Stomach (tissue), 4 donors: Measurements from ENCODE around the gene ARPP21.

ENCODE experiments used
- POLR2A ChIP-seq, 4 donors: fragments of 450-650 bp; IDR thresholded peaks; one replicate each; pipeline ENCODE4 v1.6.1; 2016; ENCODE audit warnings: antibody characterized with exemption in 4 of 4, control low read depth in 2 of 4, mild to moderate bottlenecking in 1 of 4, moderate library complexity in 1 of 4
- POLR2AphosphoS5 ChIP-seq, 3 donors: sonication (generic); formaldehyde crosslinking; IDR thresholded peaks; one replicate each; pipeline ENCODE4 v1.6.1; 2016; ENCODE audit warnings: antibody characterized with exemption in 3 of 3
- TF ChIP-seq, protein P1 (sequence below), 7 experiments: fragments of 450-650 bp in 4 of 7; fragments of 200-600 bp in 3 of 7; sonication (generic) in 3 of 7; IDR thresholded peaks; one replicate each; pipeline ENCODE4 v1.5.1; 2016 to 2019; ENCODE audit warnings: antibody characterized with exemption in 7 of 7, control low read depth in 2 of 7, mild to moderate bottlenecking in 1 of 7

DNA sequence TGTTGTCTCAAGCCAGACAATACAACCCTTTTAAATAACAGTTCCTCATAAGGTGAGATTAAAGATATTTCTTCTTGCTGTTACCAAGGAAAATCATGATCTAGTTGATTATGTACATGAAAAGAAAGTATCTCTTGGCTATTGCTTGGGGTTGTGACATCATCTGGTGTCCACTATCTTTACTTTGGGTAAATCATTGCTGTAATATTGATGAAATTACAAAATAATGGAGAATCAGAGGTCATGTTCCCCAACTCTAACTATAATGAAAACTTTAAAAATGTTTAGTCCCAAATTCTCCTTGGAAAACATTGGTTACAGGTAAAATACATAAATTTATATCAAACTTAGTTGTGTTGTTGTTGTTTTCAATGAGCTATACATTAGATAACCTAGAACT is 142.2 kb downstream of the ARPP21 start:
- TF ChIP-seq POLR2AphosphoS5 (IDR thresholded peaks at IDR 0.05) (no peak), POLR2A (IDR thresholded peaks at IDR 0.05) (no peak)
- TF ChIP-seq, protein P1, sequence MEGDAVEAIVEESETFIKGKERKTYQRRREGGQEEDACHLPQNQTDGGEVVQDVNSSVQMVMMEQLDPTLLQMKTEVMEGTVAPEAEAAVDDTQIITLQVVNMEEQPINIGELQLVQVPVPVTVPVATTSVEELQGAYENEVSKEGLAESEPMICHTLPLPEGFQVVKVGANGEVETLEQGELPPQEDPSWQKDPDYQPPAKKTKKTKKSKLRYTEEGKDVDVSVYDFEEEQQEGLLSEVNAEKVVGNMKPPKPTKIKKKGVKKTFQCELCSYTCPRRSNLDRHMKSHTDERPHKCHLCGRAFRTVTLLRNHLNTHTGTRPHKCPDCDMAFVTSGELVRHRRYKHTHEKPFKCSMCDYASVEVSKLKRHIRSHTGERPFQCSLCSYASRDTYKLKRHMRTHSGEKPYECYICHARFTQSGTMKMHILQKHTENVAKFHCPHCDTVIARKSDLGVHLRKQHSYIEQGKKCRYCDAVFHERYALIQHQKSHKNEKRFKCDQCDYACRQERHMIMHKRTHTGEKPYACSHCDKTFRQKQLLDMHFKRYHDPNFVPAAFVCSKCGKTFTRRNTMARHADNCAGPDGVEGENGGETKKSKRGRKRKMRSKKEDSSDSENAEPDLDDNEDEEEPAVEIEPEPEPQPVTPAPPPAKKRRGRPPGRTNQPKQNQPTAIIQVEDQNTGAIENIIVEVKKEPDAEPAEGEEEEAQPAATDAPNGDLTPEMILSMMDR (IDR thresholded peaks at IDR 0.05): no peak
